CD8-positive, alpha-beta memory T cell (primary cell): Measurements from ENCODE around the gene ATG13. TPM values are rescaled to one million over a fixed set of nuclear protein-coding genes. Genes with fewer than 3 reads are reported as not detected.
"Not testable (repeated sequence)": the region's sequence is repeated elsewhere in the genome, so short reads cannot be mapped to it uniquely, and the experiment has no call there.

Experiments
- CTCF ChIA-PET: fragments of 350-600 bp; sonication (Branson Sonifier 250); formaldehyde crosslinking; loops from one replicate; lab custom pipeline; 2021; ENCODE audit warnings: antibody characterized with exemption; lab: Charles Lee
- POLR2A ChIA-PET: fragments of 350-600 bp; sonication (Branson Sonifier 250); formaldehyde crosslinking; loops from one replicate; lab custom pipeline; 2021; ENCODE audit warnings: antibody characterized with exemption; lab: Charles Lee
- DNase-seq, 5 donors: peaks; one replicate each; pipeline versions ENCODE4 v3.0.0 to v3.0.0-alpha.2; 2020 to 2022; ENCODE audit warnings: mixed read lengths in 1 of 5
- H3K27ac ChIP-seq: one replicate; pipeline ENCODE4 v1.7.0; 2013; ENCODE audit warnings: low read depth, mild to moderate bottlenecking, low read length, moderate library complexity
- H3K27me3 ChIP-seq: 2 replicates; pipeline ENCODE4 v1.7.0; 2013; ENCODE audit warnings: low read length, mild to moderate bottlenecking; ENCODE audit not compliant: insufficient read depth, poor library complexity, severe bottlenecking
- H3K36me3 ChIP-seq: 2 replicates; pipeline ENCODE4 v1.7.0; 2013; ENCODE audit warnings: mild to moderate bottlenecking, low read length, moderate library complexity; ENCODE audit not compliant: insufficient read depth
- H3K4me1 ChIP-seq: 2 replicates; pipeline ENCODE4 v1.7.0; 2013; ENCODE audit warnings: mild to moderate bottlenecking, low read length, moderate library complexity; ENCODE audit not compliant: insufficient read depth
- H3K4me3 ChIP-seq: 2 replicates; pipeline ENCODE4 v1.7.0; 2013; ENCODE audit warnings: mild to moderate bottlenecking, low read length
- H3K9me3 ChIP-seq: 2 replicates; pipeline ENCODE4 v1.7.0; 2013; ENCODE audit warnings: mild to moderate bottlenecking, low read length
- H3K27ac Mint-ChIP-seq, 8 donors: one replicate each; pipeline ENCODE4 v1.8.0; 2020 to 2021; ENCODE audit warnings: mixed read lengths in 8 of 8, mild to moderate bottlenecking in 6 of 8, inconsistent platforms in 3 of 8, moderate library complexity in 3 of 8
- H3K27me3 Mint-ChIP-seq, 2 donors: one replicate each; pipeline ENCODE4 v1.8.0; 2020 to 2021; ENCODE audit warnings: mixed read lengths in 2 of 2, mild to moderate bottlenecking in 1 of 2, moderate library complexity in 1 of 2
- H3K36me3 Mint-ChIP-seq, 3 donors: one replicate each; pipeline ENCODE4 v1.8.0; 2020 to 2021; ENCODE audit warnings: mixed read lengths in 3 of 3, inconsistent platforms in 1 of 3, mild to moderate bottlenecking in 1 of 3
- H3K4me1 Mint-ChIP-seq, 3 donors: one replicate each; pipeline ENCODE4 v1.8.0; 2020 to 2021; ENCODE audit warnings: mixed read lengths in 3 of 3, inconsistent platforms in 1 of 3, mild to moderate bottlenecking in 1 of 3
- H3K4me3 Mint-ChIP-seq, 7 donors: one replicate each; pipeline ENCODE4 v1.8.0; 2020 to 2021; ENCODE audit warnings: mixed read lengths in 7 of 7, mild to moderate bottlenecking in 6 of 7, moderate library complexity in 4 of 7, inconsistent platforms in 2 of 7
- H3K9me3 Mint-ChIP-seq, 5 donors: one replicate each; pipeline ENCODE4 v1.8.0; 2020 to 2022; ENCODE audit warnings: mixed read lengths in 5 of 5, mild to moderate bottlenecking in 3 of 5, moderate library complexity in 2 of 5, inconsistent platforms in 1 of 5
- polyA plus RNA-seq: library from polyadenylated mRNA; unstranded; fragments of 300-500 nt; fragmentation: Illumina TruSeq; gene quantifications from one replicate; pipeline ENCODE4 v1.2.3, GENCODE V29; 2021
- total RNA-seq, 2 experiments: library from RNA; stranded (reverse); gene quantifications; one replicate each; pipeline ENCODE4 v1.2.3, GENCODE V29; 2021

The ATG13 gene
- total and polyA plus RNA-seq, 3 experiments from 2014 or later, result 67.9 to 81.6 (median 69.6) TPM

DNA sequence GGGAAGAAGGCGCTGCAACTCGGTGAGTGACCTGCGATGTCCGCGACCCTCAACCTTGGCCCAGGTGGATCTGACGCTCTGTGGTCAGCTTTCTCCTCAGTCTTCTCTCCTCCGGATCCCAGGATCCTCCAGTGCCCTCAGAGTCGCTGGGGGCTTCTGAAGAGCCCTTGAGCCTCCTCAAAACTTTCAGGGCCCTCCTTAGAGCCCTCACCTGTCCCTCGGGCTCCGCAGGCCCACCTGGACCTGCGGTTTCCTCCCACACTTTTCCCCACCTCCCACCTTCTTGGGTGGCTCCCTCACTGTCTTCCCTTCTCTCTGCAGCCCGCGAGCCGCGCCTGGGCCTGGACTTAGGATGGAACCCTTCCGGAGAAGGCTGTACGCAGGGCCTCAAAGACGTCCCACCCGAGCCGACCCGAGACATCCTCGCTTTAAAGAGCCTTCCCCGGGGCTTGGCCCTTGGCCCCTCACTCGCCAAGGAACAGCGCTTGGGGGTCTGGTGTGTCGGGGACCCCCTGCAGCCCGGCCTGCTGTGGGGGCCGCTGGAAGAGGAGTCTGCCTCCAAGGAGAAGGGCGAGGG, 83.8 kb downstream of the ATG13 start:
- DNase-seq, result no peak
- peaks cover 51% of the 10 kb centered on the region for H3K4me1 ChIP-seq
- H3K27ac Mint-ChIP-seq, result peak overlapping the region; percentile 78 to 98 (median 94)
- H3K4me3 Mint-ChIP-seq, result peak overlapping the region; percentile 95 to 100 (median 99)
- ChIA-PET CTCF (interaction anchor here (0.8 to 3.2 kb wide), 5 partner anchors 9 to 349 kb away, joined by 3 to 10 read pairs (median 3); partner anchors contain the start of gene ATG13), POLR2A (interaction anchor here (0.6 to 2.5 kb wide), 5 partner anchors 11 to 878 kb away, joined by 3 to 12 read pairs (median 3); partner anchors contain the start of genes HARBI1, KBTBD4 and NDUFS3)
- H3K4me1 Mint-ChIP-seq, result peaks cover 42 to 67% (median 57%) of the 10 kb centered on the region in 3 donors
- H3K4me3 ChIP-seq, result peak overlapping the region; percentile 90
- H3K36me3 Mint-ChIP-seq, result peaks cover 0 to 72% (median 7%) of the 10 kb centered on the region in 3 donors
- H3K9me3 ChIP-seq, result no peaks in the 10 kb centered on the region
- no peaks in the 10 kb centered on the region for H3K27me3 Mint-ChIP-seq
- no peaks in the 10 kb centered on the region for H3K9me3 Mint-ChIP-seq
- H3K27me3 ChIP-seq, result no peaks in the 10 kb centered on the region
- H3K27ac ChIP-seq, result peak overlapping the region; percentile 92
- peaks cover 28% of the 10 kb centered on the region for H3K36me3 ChIP-seq

DNA sequence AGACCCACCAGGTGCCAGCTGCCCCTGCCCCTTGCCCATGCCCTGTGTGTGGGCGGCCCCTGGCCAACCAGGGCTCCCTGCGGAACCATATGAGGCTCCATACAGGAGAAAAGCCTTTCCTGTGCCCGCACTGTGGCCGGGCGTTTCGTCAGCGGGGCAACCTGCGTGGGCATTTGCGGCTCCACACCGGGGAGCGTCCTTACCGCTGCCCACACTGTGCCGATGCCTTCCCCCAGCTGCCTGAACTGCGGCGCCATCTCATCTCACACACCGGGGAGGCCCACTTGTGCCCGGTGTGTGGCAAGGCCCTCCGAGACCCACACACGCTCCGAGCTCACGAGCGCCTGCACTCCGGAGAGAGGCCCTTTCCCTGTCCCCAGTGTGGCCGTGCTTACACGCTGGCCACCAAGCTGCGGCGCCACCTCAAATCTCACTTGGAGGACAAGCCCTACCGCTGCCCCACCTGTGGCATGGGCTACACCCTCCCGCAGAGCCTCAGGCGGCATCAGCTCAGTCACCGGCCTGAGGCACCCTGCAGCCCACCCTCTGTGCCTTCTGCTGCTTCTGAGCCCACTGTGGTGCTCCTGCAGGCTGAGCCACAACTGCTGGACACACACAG, 87.8 kb downstream of the ATG13 start:
- H3K27ac ChIP-seq, result no peak overlapping the region
- POLR2A ChIA-PET, result no interaction called here
- H3K4me1 Mint-ChIP-seq, result peaks cover 25 to 32% (median 31%) of the 10 kb centered on the region in 3 donors
- CTCF ChIA-PET, result no interaction called here
- H3K36me3 ChIP-seq, result peaks cover 34% of the 10 kb centered on the region
- peaks cover 21% of the 10 kb centered on the region for H3K4me1 ChIP-seq
- H3K27me3 ChIP-seq, result no peaks in the 10 kb centered on the region
- H3K27me3 Mint-ChIP-seq, result no peaks in the 10 kb centered on the region
- H3K36me3 Mint-ChIP-seq, result peaks cover 0 to 74% (median 8%) of the 10 kb centered on the region in 3 donors
- H3K4me3 Mint-ChIP-seq, result no peak overlapping the region
- no peaks in the 10 kb centered on the region for H3K9me3 Mint-ChIP-seq
- DNase-seq, result no peak
- no peak overlapping the region for H3K4me3 ChIP-seq
- no peak overlapping the region for H3K27ac Mint-ChIP-seq
- no peaks in the 10 kb centered on the region for H3K9me3 ChIP-seq

DNA sequence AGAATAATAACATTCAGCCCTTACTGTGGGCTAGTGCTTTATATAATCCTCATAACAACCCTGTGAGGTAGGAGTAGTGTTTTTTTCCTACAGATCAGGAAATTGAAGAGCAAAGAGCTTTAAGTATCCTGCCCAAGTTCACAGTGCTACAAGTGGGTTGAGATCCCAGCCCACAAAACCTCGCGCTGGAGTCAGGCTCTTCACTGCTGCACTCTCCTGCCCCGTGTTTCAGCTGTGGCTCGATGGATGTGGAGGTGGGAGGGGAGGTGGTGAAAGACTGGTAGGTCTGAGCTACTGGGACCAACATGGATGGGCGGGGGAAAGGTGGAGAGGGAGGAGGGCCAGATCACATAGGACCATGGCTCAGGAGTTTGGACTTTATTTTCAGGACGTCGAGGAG, 89.5 kb downstream of the ATG13 start:
- ChIA-PET CTCF (no interaction called here), POLR2A (no interaction called here)
- no peaks in the 10 kb centered on the region for H3K27me3 Mint-ChIP-seq
- no peak overlapping the region for H3K4me3 Mint-ChIP-seq
- Histone ChIP-seq H3K27me3 (no peaks in the 10 kb centered on the region), H3K36me3 (peaks cover 34% of the 10 kb centered on the region), H3K27ac (no peak overlapping the region), H3K9me3 (no peaks in the 10 kb centered on the region), H3K4me1 (peaks cover 13% of the 10 kb centered on the region), H3K4me3 (no peak overlapping the region)
- H3K36me3 Mint-ChIP-seq, result peaks cover 0 to 60% (median 8%) of the 10 kb centered on the region in 3 donors
- H3K9me3 Mint-ChIP-seq, result no peaks in the 10 kb centered on the region
- H3K27ac Mint-ChIP-seq, result no peak overlapping the region
- H3K4me1 Mint-ChIP-seq, result peaks cover 16 to 17% (median 17%) of the 10 kb centered on the region in 3 donors
- DNase-seq, result no peak

DNA sequence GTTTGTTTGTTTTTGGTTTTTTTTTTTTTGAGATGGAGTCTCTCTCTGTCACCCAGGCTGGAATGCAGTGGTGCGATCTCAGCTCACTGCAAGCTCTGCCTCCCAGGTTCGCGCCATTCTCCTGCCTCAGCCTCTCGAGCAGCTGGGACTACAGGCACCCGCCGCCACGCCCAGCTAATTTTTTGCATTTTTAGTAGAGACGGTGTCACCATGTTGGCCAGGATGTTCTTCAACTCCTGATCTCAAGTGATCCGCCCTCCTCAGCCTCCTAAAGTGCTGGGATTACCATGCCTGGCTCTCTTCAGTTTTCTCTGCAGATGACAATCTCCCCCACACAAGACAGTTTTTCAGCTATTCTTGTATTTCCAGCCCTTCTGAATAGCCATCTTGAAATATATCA, 92.0 kb downstream of the ATG13 start:
- H3K4me1 ChIP-seq, H3K27me3 ChIP-seq, DNase-seq, H3K4me3 Mint-ChIP-seq, H3K4me1 Mint-ChIP-seq, POLR2A ChIA-PET, H3K27me3 Mint-ChIP-seq, H3K4me3 ChIP-seq, H3K9me3 ChIP-seq, H3K27ac ChIP-seq, H3K9me3 Mint-ChIP-seq: not testable (repeated sequence)
- Mint-ChIP-seq H3K27ac (peak overlapping the region in 2 of 8 donors; percentile 16 to 43), H3K36me3 (peaks cover 0 to 40% (median 7%) of the 10 kb centered on the region in 3 donors)
- peaks cover 17% of the 10 kb centered on the region for H3K36me3 ChIP-seq
- CTCF ChIA-PET, result interaction anchor here (0.7 kb wide), 1 partner anchor 466 kb away, joined by 3 read pairs; no protein-coding TSS in a partner anchor

DNA sequence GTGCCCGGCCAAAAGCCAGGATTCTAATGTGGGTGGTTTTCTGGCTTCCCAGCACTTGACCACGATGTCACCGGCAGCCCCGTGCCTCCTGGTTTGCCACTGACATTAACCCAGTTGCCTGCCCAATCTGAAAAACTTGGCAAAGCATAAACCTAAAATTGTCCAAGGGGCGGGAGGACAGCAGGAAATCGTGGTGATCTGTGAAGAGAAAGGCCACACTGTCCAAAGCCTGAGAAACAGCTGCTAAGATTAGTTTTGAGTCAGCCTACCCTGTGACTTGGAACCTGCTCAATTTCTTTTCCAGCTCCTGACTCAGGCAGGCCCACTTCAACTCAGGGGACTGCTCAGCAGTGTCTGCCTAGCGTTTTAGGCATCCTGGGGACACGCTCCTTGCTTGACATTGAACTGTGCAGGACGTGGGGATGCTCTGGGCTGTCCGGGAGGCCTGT, 93.5 kb downstream of the ATG13 start:
- H3K27me3 Mint-ChIP-seq, result no peaks in the 10 kb centered on the region
- no peaks in the 10 kb centered on the region for H3K4me1 ChIP-seq
- H3K9me3 ChIP-seq, result no peaks in the 10 kb centered on the region
- H3K27me3 ChIP-seq, result no peaks in the 10 kb centered on the region
- no peaks in the 10 kb centered on the region for H3K9me3 Mint-ChIP-seq
- CTCF ChIA-PET, result interaction anchor here (1.2 kb wide), 1 partner anchor 29 kb away, joined by 3 read pairs; no protein-coding TSS in a partner anchor
- H3K27ac ChIP-seq, result no peak overlapping the region
- no peak overlapping the region for H3K4me3 ChIP-seq
- H3K36me3 Mint-ChIP-seq, result peaks cover 0 to 25% (median 6%) of the 10 kb centered on the region in 3 donors
- no peak overlapping the region for H3K27ac Mint-ChIP-seq
- H3K4me1 Mint-ChIP-seq, result peaks cover 0 to 6% (median 0%) of the 10 kb centered on the region in 3 donors
- H3K36me3 ChIP-seq, result peaks cover 8% of the 10 kb centered on the region
- POLR2A ChIA-PET, result no interaction called here
- DNase-seq, result no peak
- H3K4me3 Mint-ChIP-seq, result no peak overlapping the region

DNA sequence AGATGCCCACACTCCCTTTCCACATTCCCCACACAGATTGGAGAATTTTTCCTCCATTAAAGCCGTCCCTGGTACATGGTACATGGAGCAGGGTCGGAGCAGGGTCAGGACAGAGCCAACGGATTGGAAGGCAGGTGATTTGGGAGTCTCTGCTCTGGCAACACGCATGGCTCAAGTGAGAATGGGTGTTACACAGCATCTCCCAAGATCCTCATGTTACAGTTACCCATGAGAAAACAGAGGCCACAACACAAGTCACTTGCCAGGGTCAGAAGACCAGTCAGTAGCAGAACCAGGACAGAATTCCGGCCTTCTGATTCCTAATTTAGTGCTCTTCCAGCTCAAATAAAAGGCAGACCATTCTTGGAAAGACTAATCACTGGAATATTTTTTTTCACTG, 94.0 kb downstream of the ATG13 start:
- POLR2A ChIA-PET, result no interaction called here
- H3K4me1 Mint-ChIP-seq, result peaks cover 0 to 6% (median 0%) of the 10 kb centered on the region in 3 donors

DNA sequence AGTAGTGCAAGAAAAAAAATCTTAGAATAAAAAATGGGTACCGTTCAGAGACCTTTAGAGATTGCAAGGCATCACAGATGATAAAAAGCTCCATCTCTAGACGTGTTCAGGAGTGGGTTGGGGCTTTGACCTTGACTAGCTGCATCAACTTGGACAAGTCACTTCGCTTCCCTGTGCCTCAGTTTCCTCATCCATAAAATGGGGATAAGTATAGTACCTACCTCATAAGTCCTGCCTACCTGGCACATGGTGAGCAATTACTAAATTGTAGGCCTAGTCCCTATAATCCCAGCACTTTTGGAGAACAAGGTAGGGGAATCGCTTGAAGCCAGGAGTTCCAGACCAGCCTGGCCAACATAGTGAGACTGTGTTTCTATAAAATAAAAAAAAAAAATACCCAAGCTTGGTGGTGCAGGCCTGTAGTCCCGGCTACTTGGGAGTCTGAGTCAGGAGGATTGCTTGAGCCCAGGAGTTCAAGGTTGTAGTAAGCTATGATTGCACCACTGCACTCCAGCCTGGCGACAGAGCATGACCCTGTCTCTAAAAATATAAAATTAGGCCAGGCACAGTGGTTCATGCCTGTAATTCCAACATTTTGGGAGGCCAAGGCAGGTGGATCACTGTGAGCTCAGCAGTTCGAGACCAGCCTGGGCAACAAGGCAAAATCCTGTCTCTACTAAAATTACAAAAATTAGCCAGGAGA, 95.7 kb downstream of the ATG13 start:
- POLR2A ChIA-PET, result no interaction called here
- no peaks in the 10 kb centered on the region for H3K27me3 Mint-ChIP-seq
- CTCF ChIA-PET, result no interaction called here

More for the DNA sequence above, 94.0 kb downstream of the ATG13 start:
- Histone ChIP-seq H3K4me1 (no peaks in the 10 kb centered on the region), H3K9me3 (no peaks in the 10 kb centered on the region), H3K27me3 (no peaks in the 10 kb centered on the region), H3K4me3 (no peak overlapping the region), H3K36me3 (peaks cover 6% of the 10 kb centered on the region), H3K27ac (no peak overlapping the region)
- peaks cover 0 to 21% (median 3%) of the 10 kb centered on the region in 3 donors for H3K36me3 Mint-ChIP-seq
- no peak for DNase-seq
- H3K27ac Mint-ChIP-seq, result no peak overlapping the region
- CTCF ChIA-PET, result interaction anchor here (1.2 kb wide), 1 partner anchor 30 kb away, joined by 3 read pairs; no protein-coding TSS in a partner anchor
- H3K27me3 Mint-ChIP-seq, result no peaks in the 10 kb centered on the region
- no peaks in the 10 kb centered on the region for H3K9me3 Mint-ChIP-seq
- H3K4me3 Mint-ChIP-seq, result no peak overlapping the region

DNA sequence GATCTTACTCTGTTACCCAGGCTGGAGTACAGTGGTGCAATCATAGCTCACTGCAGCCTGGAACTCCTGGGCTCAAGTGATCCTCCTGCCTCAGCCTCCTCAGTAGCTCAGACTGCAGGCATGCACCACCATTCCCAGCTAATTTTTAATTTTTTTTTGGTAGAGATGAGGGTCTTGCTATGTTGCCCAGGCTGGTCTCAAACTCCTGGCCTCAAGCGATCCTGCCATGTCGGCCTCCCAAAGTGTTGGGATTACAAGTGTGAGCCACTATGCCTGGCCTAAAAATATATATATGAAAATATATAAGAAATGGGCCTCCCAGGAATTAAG, 100.4 kb downstream of the ATG13 start:
- CTCF ChIA-PET, H3K9me3 ChIP-seq, H3K4me3 Mint-ChIP-seq, H3K27me3 Mint-ChIP-seq, H3K36me3 ChIP-seq, H3K27ac ChIP-seq, H3K27ac Mint-ChIP-seq, H3K4me1 Mint-ChIP-seq, H3K27me3 ChIP-seq, POLR2A ChIA-PET, H3K4me1 ChIP-seq, DNase-seq, H3K36me3 Mint-ChIP-seq, H3K4me3 ChIP-seq, H3K9me3 Mint-ChIP-seq: not testable (repeated sequence)

More for the DNA sequence above, 95.7 kb downstream of the ATG13 start:
- no peak overlapping the region for H3K4me3 ChIP-seq
- no peak overlapping the region for H3K27ac Mint-ChIP-seq
- H3K36me3 Mint-ChIP-seq, result peaks cover 0 to 5% (median 3%) of the 10 kb centered on the region in 3 donors
- H3K4me1 Mint-ChIP-seq, result peaks cover 0 to under 1% (median 0%) of the 10 kb centered on the region in 3 donors
- H3K4me1 ChIP-seq, result peaks cover under 1% of the 10 kb centered on the region
- no peaks in the 10 kb centered on the region for H3K36me3 ChIP-seq
- H3K27me3 ChIP-seq, result no peaks in the 10 kb centered on the region
- no peaks in the 10 kb centered on the region for H3K9me3 Mint-ChIP-seq
- no peak for DNase-seq
- no peak overlapping the region for H3K4me3 Mint-ChIP-seq
- no peak overlapping the region for H3K27ac ChIP-seq
- H3K9me3 ChIP-seq, result no peaks in the 10 kb centered on the region
